ENCODE measurements around the gene RAPGEF4.

Gene RAPGEF4

DNA sequence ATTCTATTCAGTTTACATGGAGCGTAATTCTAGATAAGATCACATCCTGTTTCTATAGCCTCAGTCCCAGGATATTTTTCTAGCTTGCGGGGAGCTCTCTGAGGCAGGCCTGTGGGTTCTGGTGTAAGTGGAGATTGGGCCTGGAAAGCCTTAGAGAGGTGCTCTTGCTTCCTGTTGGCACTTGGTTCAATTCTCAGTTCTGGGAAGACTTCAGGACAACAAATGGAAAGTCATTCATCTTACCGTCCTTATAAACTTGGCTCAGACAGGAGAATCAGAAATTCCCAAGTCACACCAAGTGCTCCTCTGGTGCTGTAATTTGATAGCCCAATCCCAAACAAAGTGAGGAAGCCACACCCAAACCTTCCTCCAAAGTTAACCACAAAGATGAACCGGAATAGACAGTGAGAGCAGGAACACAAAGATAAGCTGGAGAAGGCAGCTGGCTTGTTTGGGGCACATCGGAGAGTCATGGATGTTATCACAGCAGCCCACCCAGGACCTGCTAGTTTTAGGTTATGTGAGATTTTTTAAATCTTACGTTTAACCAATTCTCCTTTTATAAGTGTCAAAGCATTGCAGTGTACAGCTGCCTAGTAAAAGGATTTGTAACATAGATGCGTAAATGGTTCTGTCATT is 195.7 kb downstream of the RAPGEF4 start:
- no peak for DNase-seq (ENCODE audit: low spot score)
- peaks cover 4% of the 10 kb centered on the region for H3K4me1 Mint-ChIP-seq (ENCODE audit: low read depth)
- no peak overlapping the region for H3K4me3 Mint-ChIP-seq
- no peaks in the 10 kb centered on the region for H3K9me3 Mint-ChIP-seq
- H3K36me3 Mint-ChIP-seq (ENCODE audit: low read depth): no peaks in the 10 kb centered on the region
- no peak overlapping the region for H3K27ac Mint-ChIP-seq
- peaks cover 7% of the 10 kb centered on the region for H3K27me3 Mint-ChIP-seq (ENCODE audit: low read depth)

- Mint-ChIP-seq H3K4me3 (no peak overlapping the region), H3K36me3 (ENCODE audit: low read depth) (no peaks in the 10 kb centered on the region), H3K4me1 (ENCODE audit: low read depth) (peaks cover 4% of the 10 kb centered on the region), H3K9me3 (no peaks in the 10 kb centered on the region), H3K27me3 (ENCODE audit: low read depth) (peaks cover 7% of the 10 kb centered on the region), H3K27ac (no peak overlapping the region)
- DNase-seq (ENCODE audit: low spot score): peak; percentile 22
Measured at GRCh38 chr2:172931918-172932520, 196.4 kb downstream of the RAPGEF4 start.

GRCh38 chr2:172937884-172938712 is 202.5 kb downstream of the RAPGEF4 start:
- Mint-ChIP-seq H3K36me3 (ENCODE audit: low read depth) (peaks cover 3% of the 10 kb centered on the region), H3K4me3 (no peak overlapping the region), H3K27me3 (ENCODE audit: low read depth) (peaks cover 4% of the 10 kb centered on the region), H3K27ac (no peak overlapping the region), H3K9me3 (peaks cover 22% of the 10 kb centered on the region), H3K4me1 (ENCODE audit: low read depth) (peaks cover 4% of the 10 kb centered on the region)
- DNase-seq (ENCODE audit: low spot score): no peak

GRCh38 chr2:172938713-172939375 is 203.2 kb downstream of the RAPGEF4 start:
- Mint-ChIP-seq H3K4me3 (no peak overlapping the region), H3K9me3 (peaks cover 22% of the 10 kb centered on the region), H3K27ac (no peak overlapping the region), H3K4me1 (ENCODE audit: low read depth) (peaks cover 9% of the 10 kb centered on the region), H3K36me3 (ENCODE audit: low read depth) (peaks cover 3% of the 10 kb centered on the region), H3K27me3 (ENCODE audit: low read depth) (peaks cover 2% of the 10 kb centered on the region)
- no peak for DNase-seq (ENCODE audit: low spot score)

- peak overlapping the region; percentile 40 for H3K4me3 Mint-ChIP-seq
- DNase-seq (ENCODE audit: low spot score): no peak
- peaks cover 3% of the 10 kb centered on the region for H3K36me3 Mint-ChIP-seq (ENCODE audit: low read depth)
- peak overlapping the region; percentile 34 for H3K27ac Mint-ChIP-seq
- peaks cover 4% of the 10 kb centered on the region for H3K27me3 Mint-ChIP-seq (ENCODE audit: low read depth)
- peaks cover 22% of the 10 kb centered on the region for H3K9me3 Mint-ChIP-seq
- H3K4me1 Mint-ChIP-seq (ENCODE audit: low read depth): peaks cover 23% of the 10 kb centered on the region
Measured at GRCh38 chr2:172943539-172943938, 207.9 kb downstream of the RAPGEF4 start.

DNA sequence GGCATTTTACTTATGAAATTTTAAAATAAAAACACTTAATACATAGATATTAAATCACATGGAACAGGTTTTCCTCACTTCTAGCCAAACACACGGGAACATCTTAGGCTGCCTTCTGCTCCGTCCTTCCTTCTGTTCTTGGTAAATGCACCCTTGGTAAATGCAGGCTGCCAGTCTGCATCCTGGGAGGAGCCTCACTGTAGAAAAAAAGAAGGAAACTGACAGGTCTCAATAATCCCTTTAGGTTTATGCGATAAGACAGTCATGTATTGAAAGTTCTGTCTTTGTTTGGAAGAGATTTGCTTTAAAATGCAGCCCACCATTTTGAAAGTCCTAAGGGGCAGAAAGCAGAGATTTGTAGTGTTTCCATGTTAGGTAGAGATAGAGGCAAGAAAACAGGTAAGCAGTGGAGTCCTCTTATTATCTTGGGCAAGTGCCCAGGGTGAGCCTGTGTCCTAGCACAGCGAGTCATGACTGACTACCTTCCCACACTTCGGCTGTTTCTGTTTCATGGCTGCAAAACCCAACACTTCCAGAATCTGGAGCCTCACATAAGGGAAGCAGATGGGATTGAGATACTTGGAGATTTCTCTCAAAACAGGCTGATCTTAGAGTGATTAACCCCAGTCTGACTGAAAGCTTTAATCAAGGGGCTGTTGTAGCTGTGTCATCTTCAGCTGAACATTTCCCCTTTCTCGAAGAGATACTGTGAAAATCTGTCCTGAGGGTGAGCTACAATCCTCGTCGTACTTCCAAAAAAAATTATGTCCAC is 208.6 kb downstream of the RAPGEF4 start:
- H3K4me1 Mint-ChIP-seq (ENCODE audit: low read depth): peaks cover 23% of the 10 kb centered on the region
- peaks cover 4% of the 10 kb centered on the region for H3K27me3 Mint-ChIP-seq (ENCODE audit: low read depth)
- peaks cover 22% of the 10 kb centered on the region for H3K9me3 Mint-ChIP-seq
- H3K4me3 Mint-ChIP-seq: peak overlapping the region; percentile 5
- no peak overlapping the region for H3K27ac Mint-ChIP-seq
- no peak for DNase-seq (ENCODE audit: low spot score)
- H3K36me3 Mint-ChIP-seq (ENCODE audit: low read depth): peaks cover 3% of the 10 kb centered on the region

- H3K36me3 Mint-ChIP-seq (ENCODE audit: low read depth): peaks cover 3% of the 10 kb centered on the region
- H3K9me3 Mint-ChIP-seq: peaks cover 15% of the 10 kb centered on the region
- H3K27me3 Mint-ChIP-seq (ENCODE audit: low read depth): peaks cover 4% of the 10 kb centered on the region
- H3K27ac Mint-ChIP-seq: no peak overlapping the region
- DNase-seq (ENCODE audit: low spot score): no peak
- H3K4me3 Mint-ChIP-seq: peak overlapping the region; percentile 5
- H3K4me1 Mint-ChIP-seq (ENCODE audit: low read depth): peaks cover 23% of the 10 kb centered on the region
Measured at GRCh38 chr2:172944794-172945509, 209.3 kb downstream of the RAPGEF4 start.

DNA sequence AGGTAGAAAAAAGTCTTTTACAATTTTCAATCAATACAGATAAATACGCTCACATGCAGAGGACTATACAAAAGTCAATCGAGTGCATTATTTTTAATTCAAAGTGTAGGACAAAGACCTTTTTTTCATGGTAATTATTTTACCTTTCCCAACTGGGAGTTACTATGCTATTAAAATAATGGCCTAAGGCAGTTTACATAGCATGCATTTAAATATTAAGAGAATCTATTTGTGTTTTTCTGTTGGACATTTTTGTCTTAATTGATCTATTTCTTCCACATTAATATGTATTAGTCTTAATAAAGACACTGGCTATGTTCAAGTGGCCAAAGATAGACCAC is 209.8 kb downstream of the RAPGEF4 start:
- peaks cover 3% of the 10 kb centered on the region for H3K36me3 Mint-ChIP-seq (ENCODE audit: low read depth)
- no peak overlapping the region for H3K27ac Mint-ChIP-seq
- H3K27me3 Mint-ChIP-seq (ENCODE audit: low read depth): peaks cover 4% of the 10 kb centered on the region
- peaks cover 23% of the 10 kb centered on the region for H3K4me1 Mint-ChIP-seq (ENCODE audit: low read depth)
- H3K4me3 Mint-ChIP-seq: no peak overlapping the region
- H3K9me3 Mint-ChIP-seq: peaks cover 10% of the 10 kb centered on the region
- no peak for DNase-seq (ENCODE audit: low spot score)

GRCh38 chr2:172947461-172948153 is 212.0 kb downstream of the RAPGEF4 start:
- DNase-seq (ENCODE audit: low spot score): no peak
- Mint-ChIP-seq H3K27ac (no peak overlapping the region), H3K4me1 (ENCODE audit: low read depth) (peaks cover 27% of the 10 kb centered on the region), H3K27me3 (ENCODE audit: low read depth) (peaks cover 6% of the 10 kb centered on the region), H3K9me3 (no peaks in the 10 kb centered on the region), H3K4me3 (no peak overlapping the region), H3K36me3 (ENCODE audit: low read depth) (no peaks in the 10 kb centered on the region)

- DNase-seq (ENCODE audit: low spot score): no peak
- Mint-ChIP-seq H3K4me3 (no peak overlapping the region), H3K27me3 (ENCODE audit: low read depth) (peaks cover 6% of the 10 kb centered on the region), H3K27ac (no peak overlapping the region), H3K36me3 (ENCODE audit: low read depth) (no peaks in the 10 kb centered on the region), H3K9me3 (no peaks in the 10 kb centered on the region), H3K4me1 (ENCODE audit: low read depth) (peaks cover 11% of the 10 kb centered on the region)
Measured at GRCh38 chr2:172949522-172949921, 213.9 kb downstream of the RAPGEF4 start.

DNA sequence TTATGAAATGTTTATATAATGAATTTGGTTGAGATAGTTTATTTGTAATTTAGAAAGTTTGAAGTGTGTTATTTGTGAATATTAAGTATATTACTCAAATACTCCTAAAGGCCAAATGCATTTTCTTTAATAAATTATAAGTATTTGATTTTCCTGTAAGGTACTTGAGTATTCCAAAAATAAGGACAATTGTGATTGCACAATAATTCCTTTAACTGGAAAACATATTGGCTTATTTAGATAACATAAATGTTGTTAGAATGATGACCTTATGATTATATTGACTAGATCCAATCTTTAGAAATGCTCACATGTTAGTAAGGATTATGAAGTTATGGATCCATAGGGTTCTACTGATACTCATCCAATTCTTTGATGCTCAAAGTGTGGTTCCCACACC is 214.9 kb downstream of the RAPGEF4 start:
- no peak overlapping the region for H3K4me3 Mint-ChIP-seq
- H3K27ac Mint-ChIP-seq: no peak overlapping the region
- H3K9me3 Mint-ChIP-seq: no peaks in the 10 kb centered on the region
- H3K27me3 Mint-ChIP-seq (ENCODE audit: low read depth): peaks cover 6% of the 10 kb centered on the region
- peaks cover 4% of the 10 kb centered on the region for H3K4me1 Mint-ChIP-seq (ENCODE audit: low read depth)
- DNase-seq (ENCODE audit: low spot score): no peak
- no peaks in the 10 kb centered on the region for H3K36me3 Mint-ChIP-seq (ENCODE audit: low read depth)

GRCh38 chr2:172951554-172951953 is 215.9 kb downstream of the RAPGEF4 start:
- no peak overlapping the region for H3K27ac Mint-ChIP-seq
- H3K36me3 Mint-ChIP-seq (ENCODE audit: low read depth): no peaks in the 10 kb centered on the region
- peaks cover 4% of the 10 kb centered on the region for H3K27me3 Mint-ChIP-seq (ENCODE audit: low read depth)
- no peaks in the 10 kb centered on the region for H3K9me3 Mint-ChIP-seq
- peaks cover 4% of the 10 kb centered on the region for H3K4me1 Mint-ChIP-seq (ENCODE audit: low read depth)
- no peak overlapping the region for H3K4me3 Mint-ChIP-seq
- no peak for DNase-seq (ENCODE audit: low spot score)

Data from T-helper 2 cell treated with Interferon-gamma antibody and Interleukin-4, amounts not matched to agents 5 μg/mL and 100 μg/mL, for 36 hours (primary cell).